CMK (cell line): Measurements from ENCODE around the gene FAM120B.

ENCODE experiments used
- DNase-seq: peaks from one replicate; pipeline ENCODE4 v3.0.0-alpha.2; 2010; ENCODE audit warnings: low read depth

Gene FAM120B

DNA sequence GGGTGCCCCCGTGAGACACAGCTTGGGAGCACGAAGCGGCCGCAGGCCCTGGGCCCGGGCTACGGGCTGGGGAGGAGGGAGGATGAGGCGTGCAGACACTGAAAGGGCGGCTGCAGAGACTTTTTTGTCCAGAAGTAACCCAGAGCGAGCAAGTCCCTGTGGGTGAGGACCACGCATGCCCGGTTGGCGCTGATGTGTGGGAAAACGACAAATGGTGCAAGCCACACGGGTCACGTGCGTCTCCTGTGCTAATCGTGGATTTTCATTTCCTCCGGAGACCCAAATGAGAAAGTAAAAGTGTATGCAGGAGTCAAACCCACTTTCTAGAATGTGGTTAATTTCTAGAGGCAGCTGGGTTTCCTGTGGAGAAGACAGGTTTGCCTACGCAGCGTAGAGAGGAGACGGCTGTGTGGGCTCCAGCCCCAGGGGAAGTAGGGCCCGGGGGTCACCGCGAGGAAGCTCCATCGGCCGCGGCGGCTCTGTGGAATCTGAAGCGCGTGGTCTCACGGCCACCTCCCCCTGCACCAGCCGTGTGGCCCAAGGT lies 34.7 kb upstream of the FAM120B start:
- no peak for DNase-seq

DNA sequence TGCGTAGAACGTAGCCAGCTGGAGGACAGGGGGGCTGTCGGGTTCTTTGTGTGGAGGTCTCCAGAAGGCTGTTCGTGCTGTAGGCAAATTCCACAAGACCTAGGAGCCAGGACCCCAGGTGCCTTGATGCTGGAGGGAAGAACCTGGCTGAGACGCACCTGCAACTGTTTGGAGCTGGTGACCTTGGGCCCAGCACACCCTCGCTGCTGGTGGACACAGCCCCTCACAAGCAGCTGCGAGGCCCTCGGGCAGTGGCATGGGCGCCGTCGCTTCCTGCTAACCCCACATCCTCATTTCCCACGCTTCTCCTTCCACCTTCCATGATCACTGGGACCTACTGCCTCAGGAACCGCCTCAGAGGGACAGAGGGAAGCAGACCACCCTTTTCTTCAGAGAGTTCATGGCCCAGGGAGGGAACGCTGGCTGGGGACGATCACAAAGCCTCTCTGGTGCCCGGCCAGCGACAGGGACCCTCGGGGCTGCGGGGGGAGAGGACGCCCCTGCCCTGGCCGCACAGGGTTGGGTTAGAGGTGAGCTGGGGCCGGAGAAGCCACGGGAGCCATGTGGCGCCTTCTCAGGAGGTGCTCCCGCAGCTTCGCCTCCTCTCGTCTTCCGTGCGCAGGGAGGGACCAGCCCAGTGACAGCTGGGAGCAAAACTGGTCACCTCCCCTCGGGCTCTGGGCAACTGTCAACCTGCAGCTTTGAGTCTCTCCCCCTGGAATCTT lies 34.1 kb upstream of the FAM120B start:
- no peak for DNase-seq

DNA sequence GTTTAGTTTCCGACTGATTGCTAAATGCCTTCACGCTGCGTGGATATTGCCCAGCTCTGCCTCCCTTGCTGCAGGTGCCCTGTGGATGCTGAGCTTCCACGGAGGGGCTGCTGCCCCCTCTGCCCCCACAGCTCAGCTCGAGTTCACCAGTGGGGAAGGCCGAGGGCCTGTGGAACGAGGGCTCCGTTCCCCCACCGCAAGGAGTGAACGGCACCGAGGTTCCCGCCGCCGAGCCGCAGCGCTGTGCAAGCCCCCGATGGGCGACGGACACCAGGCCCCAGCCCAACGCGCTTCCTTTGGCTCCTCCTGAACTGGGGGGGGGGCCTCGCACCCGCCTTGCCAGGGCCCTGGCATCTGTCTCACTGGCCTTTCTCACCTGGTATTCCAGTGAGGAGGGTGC lies 33.4 kb upstream of the FAM120B start:
- DNase-seq = no peak

DNA sequence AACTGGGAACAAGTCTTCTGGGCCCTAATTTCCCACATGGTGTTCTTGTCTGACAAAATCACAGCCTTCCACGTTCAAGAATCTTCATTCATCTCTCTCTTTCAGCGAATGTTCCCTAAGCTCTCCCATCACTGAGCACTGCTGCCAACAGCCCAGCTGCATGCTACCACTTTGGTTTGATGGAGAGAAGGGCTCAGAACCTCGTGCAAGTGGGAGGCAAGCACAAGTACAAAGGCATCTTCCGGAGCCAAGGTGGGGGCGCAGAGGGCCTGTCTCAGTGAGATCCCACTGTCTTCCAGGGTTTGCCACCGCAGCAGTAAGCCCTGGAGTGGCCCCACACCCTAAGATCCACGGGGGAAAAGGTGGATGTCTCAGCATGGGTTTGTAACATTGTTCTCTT lies 32.9 kb upstream of the FAM120B start:
- DNase-seq = no peak

DNA sequence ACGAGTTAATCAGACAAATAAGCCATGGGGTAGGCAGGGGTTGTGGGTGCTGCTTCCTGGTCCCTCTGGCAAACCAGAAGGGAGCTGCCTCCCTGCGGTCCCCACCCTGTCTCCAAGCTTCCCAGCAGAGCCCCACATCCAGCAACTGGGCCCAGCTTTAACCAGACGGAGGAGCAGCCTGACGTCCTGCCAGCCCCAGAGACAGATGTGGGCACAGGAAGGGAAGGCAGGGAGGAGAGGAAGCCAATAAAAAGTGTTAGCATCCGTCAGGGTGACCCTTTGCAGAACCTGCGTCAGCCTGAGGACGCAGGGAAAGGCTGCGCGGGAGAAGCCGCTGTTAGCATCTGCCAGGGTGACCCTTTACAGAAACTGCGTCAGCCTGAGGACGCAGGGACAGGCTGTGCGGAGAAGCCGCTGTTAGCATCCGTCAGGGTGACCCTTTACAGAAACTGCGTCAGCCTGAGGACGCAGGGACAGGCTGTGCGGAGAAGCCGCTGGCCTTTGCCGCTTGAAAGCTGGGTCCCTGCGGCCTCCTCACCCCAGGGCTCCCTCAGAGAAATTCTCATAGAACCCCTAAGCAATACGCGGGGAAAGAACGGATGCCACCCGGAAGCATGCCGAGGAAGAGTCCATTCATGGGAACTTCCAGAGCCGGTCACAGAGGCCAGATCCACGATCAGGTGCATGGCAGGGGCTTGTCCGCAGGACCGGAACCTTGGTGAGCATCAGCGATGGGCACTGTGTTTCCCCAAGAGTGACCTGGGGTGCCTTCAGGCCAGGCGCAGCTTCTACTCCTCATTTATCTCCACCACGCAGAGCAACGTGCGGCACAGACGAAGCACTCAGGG lies 31.6 kb upstream of the FAM120B start:
- DNase-seq = no peak

DNA sequence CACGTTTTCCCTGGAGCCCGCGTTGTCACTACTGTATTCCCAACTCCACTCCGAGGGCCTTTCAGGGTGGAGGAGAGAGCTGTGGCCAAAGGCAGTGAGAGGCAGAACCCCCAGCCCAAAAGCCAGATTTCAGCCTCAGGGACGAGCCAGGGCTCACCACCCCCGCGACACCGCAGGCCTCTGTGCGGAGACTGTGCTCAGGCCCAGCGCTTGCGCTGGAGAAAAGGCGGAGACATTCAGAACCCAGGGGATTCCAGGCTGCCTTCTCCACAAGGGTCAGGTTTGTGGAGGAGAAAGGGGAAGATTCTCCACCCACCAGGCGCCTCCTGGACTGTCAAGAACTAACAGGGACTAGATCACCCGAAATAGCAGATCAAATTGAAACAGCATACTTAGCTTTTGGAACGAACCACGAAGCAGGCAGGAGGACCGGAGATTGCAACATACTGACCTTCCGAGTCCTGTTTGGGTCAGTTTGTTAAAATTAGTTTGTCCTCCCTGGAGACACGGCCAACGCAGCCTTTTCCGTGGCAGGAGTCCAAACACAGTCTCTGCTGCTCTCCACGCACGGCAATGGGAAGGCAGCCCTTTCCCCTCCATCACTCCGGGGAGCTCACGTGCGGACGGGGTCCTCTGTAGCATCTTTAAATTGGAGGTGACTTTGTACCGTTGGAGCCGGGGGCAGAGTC lies 30.0 kb upstream of the FAM120B start:
- no peak for DNase-seq

DNA sequence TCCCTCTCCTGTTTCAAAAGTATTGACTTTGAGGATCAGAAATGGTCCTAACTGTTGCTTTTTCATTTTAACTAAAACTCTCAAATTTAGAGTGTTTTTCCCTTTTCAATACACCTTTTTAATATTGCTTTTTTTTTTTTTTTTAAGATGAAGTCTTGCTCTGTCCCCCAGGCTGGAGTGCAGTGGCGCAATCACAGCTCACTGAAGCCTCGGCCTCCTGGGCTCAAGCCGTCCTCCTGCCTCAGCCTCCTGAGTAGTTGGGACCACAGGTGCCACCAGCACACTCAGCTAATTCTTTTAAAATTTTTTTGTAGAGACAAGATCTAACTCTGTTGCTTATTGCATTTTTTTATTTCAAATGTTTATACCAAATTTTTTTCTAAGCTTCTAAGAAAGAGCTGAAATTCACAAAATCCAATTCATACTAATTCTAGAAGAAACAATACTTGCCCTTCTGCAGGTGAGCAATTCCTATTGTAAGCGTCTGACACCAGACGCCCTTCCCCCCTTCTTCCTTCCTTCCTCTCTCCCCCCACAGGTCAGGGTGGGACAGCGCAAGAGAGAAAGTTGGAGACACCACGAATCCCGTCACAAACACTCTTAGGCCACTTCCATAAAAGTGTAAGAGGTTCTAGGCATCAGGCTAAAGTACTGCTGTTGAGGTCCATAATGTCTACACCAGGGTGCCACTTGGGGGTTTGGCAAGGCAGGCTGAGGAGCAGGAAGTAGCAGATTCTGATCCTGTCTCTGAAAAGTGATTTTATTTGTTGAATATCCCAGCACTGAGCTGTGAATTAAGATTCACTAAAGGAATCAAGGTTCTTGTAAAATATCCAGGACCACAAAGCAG lies 28.4 kb upstream of the FAM120B start:
- no peak for DNase-seq

DNA sequence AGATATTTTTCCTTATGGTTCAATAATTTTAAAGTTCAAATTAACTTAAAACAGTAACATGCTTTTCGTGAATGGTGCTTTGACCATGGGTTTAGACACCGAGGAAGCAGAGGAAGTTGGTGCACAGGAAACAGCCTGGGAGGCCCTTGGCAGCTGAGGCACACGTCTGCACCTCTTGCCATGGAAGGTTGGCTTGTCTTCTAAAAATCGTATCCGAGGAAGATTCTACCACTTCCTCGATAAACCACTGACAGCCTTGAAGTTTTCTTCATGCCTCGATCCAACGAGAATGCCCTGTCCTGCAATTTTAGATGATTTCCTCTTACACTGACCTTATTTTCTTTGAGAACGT lies 27.8 kb upstream of the FAM120B start:
- DNase-seq = no peak

DNA sequence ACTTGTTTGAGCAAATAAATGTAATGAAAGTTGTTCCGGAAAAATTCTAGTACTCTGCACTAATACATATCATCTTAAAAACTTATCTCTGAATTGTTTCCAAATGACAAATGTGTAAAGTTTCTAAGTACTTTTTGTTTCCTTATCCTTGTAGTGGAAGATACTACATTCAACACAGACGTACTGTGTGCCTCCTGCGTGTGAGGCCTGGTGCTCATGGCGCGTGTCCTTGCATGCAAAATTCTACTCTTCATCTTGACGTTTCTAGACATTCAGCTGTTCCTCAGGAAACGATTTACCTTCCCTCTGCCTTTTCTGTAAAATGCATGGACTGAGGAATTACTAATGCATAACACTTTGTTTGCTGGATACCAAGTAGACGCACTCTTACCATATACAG lies 27.1 kb upstream of the FAM120B start:
- no peak for DNase-seq

DNA sequence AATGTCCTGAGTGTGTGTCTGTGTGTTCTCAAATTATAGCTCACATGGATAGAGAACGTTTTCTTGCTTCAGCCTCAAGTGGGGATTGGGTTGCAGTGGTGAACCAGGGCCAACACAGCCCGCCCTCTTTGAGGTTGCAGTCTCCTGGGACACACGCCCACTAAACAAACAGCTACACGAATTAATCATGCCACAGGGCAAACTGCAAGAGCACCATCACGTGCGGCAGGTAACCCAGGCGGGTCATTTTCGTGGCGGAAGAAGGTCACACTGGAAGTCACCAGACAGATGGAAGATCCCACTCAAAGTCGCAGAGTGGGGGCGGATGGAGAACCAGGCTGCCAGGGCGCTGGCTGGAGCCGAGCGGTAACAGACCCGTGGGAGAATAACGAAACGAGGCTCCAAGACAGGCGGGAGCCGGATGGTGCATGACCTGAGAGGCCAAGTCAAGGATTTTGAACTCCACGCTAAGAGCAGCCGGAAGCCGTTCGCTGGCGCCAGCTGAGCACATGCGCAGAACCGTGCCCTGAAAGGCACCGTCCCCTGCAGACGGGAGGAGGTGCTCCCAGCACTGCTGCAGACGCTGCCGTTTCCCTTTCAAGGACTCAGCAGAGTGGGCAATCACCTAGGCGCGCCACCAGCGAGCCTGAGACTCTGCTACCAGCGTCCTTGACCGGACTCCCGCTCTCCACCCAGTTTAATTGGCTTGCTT lies 26.4 kb upstream of the FAM120B start:
- no peak for DNase-seq

DNA sequence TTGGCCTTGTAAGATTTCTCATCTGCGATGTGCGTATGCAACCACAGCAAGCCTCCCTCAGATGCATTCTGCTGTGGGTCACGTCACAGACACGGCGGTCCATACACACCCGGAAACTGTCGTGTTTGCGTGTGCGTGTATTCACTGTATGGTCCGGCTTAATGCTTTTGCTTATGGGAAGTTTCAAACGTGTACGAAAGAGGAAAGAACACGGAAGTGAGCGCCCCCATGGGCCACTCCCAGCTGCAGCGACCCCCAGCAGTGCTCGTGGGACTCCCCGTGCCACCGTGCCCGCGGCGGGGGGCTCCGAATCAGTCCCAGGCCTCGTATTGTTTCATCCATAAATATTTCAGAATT lies 25.9 kb upstream of the FAM120B start:
- DNase-seq = no peak

DNA sequence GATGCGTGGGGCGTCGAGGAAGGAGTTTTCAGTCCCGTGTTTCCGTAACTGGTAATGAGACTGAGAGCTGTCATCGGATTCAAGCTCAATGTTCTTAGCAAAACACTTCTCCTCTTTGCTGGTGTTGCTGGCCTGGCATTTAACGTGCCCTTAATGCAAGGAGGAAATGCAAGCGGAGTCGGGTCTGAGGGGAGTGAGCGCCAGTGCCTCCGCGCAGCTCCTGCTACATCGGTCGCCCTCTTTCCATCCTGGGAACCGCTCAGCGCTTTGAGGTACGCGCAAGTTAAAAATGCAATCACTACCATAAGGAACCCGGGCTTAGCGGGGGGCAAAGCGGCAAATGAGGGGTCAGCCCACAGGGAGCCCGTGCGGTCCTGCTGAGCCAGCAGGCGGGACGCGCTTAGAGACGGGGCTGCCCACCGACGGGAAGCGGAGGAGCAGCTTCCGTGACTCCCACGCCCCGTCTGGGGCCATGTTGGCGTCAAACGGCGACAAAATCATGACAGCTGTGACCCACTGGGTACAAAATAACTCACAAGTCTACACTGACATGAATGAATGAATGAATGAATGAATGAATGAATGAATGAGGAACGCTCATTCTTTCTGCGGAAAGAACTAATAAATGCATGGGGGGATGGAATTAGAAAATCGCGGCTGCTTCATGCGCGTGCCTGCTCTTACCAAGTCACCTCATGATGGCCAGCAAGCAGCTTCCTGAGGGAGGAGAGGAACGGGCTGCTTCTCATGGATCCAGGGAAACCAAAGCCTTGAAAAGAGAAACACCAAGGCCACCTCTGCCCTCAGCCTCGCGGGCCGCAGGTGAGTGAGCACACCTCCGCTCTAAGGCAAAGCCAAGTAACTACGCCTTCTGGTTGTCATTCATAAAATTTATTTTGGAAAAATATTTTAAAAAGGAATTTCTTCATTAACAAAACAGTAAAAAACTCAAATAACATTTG lies 24.9 kb upstream of the FAM120B start:
- DNase-seq = no peak

DNA sequence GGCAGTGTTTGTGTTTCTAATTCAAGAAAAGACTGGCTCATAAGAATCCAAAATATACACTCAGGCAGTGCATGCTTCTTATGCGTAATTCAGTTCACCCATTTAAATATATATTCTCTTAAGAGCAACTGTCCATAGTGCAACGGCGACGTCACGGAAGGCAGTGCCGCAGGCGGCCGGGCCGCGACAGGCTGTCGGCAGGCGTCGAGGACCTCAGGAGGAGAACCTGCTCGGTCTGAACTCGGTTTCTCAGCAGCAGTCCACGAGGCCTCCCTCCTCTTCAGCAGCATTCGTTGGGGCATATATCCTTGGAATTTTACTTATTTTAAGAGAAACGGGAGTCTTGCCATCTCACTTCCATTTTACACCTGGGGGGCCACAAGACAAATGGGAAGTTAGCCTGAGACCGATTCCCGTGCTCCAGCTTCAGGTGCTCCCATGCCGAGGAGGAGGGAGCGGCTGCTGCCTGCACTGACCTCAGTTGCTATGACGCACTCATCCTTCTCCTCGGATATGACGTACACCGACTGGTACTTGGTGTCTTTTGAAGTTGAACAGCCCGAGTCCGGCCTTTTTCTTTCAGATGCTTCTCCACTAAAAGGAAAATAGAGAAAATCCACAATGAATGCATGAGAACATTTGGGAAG lies 23.9 kb upstream of the FAM120B start:
- DNase-seq = no peak

DNA sequence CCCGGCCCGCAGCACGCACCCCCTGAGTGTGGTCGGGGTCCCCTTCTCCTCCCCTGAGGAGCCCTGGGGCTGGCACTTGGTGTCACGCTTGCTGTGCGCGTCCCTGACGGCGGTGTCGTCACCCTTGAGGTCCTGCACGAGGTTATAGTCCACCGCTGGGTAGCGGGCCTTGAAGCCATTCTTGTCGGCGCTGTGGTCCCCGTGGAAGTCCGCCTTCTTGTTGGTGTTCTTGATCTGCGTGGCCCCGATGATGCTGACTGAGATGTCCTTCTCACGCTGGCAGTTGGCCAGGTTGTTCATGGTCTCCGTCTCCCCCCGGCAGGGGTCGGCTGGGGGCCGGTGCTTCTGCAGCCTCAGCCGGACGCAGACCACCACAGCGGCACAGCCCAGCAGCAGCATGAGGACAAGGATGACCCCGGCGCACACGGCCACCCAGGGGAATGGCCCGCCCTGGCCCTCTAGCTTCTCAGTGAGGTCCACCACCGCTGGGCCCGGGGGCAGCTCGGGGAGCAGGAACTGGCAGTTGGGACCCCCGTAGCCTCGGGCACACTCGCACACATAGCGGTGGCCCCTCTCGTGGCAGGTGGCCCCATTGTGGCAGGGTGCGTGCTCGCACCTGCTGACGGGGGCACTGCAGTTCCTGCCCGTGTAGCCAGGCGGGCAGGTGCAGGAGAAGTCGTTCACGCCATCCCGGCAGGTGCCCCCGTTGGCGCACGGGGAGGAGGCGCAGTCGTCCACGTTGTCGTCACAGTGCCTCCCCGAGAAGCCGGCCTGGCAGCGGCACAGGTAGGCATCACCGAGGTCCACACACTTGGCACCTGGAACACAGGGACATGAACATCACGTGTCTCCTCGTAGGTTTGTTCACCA lies 23.1 kb upstream of the FAM120B start:
- no peak for DNase-seq

DNA sequence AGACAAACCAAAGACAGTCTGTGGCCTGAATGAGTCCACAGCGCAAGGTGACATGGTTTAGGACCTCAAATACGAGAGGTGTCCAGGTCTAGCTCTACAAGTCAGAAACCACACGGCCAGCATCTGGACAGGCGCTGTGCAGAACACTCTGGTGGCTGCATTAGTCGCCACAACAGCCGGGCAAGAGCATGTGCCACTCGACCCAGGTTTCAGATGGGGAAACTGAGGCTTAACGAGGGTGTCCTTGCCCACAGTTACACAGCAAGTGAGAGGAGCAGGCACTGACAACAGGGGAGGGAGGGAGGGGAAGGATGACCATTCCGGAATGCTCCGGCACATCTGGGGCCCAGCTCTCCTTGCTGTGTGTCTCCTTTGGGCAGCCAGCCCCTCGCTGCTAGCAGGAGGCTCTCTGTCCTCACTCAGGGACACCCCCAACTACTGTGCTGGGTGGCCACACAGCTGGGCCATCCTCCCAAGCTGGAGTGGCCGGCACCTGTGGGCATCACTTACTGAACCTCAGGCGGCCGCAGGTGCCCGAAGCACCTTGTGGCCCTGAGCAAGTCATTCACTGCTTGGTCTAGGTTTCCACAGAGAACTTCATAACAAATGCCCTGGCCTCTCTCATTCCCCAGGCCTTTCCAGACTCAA lies 22.3 kb upstream of the FAM120B start:
- no peak for DNase-seq

DNA sequence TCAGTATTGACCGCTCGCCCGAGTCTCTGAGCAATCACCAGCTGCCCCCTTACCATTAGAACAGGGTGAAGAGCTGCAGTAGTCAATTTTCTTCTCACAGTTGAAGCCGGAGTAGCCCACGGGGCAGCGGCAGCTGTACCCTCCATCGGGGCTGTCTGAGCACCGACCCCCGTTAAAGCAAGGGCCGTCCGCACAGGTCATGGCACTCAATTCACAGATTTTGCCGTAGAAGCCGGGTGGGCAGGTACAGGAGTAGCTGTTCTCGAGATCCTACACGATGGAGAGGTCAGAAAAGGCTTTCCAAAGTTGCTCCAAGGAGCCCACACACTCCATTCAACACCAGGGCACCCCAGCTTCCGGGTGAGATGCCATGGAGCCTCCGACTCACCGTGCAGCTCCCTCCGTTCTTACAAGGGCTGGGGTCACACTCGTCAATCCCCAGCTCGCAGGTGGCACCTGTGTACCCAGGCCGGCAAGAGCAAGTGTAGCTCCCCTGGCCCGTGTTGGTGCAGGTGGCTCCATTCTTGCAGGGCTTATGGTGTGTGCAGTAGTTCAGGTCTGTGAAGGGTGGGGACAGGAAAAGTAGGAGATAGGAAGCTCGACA lies 21.6 kb upstream of the FAM120B start:
- no peak for DNase-seq

DNA sequence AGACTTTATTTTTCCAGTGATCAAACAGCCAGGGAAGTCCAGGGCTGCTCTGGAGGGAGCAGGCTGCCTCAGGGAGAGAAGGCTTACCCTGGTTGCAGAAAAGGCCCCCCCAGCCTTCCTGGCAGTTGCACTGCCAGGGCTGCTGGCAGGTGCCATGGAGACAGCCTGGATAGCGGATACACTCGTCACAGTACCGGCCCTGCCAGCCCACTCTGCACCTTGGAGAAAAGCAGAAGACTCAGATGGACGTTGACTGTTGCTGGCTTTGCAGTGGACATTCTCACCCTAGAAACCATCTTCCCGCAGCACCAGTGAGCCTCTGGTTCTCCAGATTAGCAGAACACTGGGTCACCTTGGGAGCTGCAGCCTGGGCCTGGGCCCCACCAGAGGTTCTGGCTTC lies 21.1 kb upstream of the FAM120B start:
- DNase-seq = no peak
